ENCODE measurements around the gene SLC5A4.

GRCh38 chr22:32199961-32200360, 55.2 kb downstream of the SLC5A4 start:
- no peak for TF ChIP-seq CTCF (IDR thresholded peaks at IDR 0.05)
- TF ChIP-seq POLR2A (IDR thresholded peaks at IDR 0.05) = no peak

Measured in tibial nerve (tissue), 3 donors.